Retina (tissue), 1 donor: ENCODE measurements around the gene UBTFL1.
A peak's percentile ranks its signal among the peaks of the same experiment; 100 is the strongest.
"Not testable (repeated sequence)": the region's sequence is repeated elsewhere in the genome, so short reads cannot be mapped to it uniquely, and the experiment has no call there.

ENCODE experiments used
- DNase-seq: peaks from one replicate; pipeline ENCODE4 v3.0.0-alpha.2; 2016

Gene UBTFL1, protein sequence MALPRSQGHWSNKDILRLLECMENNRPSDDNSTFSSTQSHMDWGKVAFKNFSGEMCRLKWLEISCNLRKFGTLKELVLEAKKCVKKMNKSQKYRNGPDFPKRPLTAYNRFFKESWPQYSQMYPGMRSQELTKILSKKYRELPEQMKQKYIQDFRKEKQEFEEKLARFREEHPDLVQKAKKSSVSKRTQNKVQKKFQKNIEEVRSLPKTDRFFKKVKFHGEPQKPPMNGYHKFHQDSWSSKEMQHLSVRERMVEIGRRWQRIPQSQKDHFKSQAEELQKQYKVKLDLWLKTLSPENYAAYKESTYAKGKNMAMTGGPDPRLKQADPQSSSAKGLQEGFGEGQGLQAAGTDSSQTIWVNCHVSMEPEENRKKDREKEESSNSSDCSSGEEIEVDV

DNA sequence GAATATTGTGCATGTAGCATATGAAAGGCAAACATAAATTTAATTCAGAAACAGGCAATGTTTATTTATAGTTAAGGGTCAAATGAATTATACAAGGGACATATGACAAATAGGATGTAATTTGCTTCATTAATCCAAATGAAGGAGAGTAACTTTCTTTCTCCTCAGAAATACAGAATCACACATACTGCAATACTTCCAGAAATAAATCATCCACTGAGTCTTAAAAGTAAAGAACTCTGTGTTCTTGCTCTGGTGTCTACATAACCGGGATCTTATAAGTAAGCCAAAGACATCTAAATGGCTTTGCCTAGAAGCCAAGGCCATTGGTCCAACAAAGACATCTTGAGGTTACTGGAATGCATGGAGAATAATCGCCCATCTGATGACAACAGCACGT, at the start of gene UBTFL1:
Gene UBTFL1, plus strand, starts transcription at position 301 of the 400 bp plus-strand sequence. Its CDS starts 0 bp downstream, at position 301.
- not testable (repeated sequence) for DNase-seq

DNA sequence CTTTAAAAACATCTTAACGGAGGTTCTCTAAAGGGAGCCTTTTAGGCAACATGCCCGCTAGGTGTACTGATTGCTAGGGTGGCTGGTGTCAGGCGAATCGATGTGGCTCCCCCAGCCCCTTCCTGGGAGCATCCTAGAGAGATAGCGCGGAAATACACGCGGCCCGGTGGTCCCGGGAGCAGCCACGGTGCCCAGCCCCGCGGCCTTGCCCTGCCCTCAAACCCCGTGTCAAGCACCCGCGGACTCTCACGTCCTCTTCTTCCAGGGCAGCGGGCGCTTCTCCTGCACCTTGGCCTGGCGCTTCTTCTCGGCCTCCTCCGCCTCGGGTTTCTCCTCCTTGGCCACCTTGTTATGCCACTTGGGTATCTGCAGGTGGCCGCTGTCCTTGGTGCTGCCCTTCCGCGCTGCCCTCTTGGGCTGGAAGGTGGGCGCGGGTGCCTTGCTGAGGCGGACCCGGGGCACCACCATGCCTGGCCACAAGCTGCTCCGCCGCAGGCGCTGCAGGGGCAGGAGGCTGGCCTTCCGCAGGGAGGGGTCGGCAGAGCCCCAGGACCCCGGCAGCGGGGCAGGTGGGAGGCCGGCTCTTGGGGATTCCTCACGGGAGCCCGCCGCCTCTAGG, 34.0 kb upstream of the UBTFL1 start:
- DNase-seq = peak; percentile 0

DNA sequence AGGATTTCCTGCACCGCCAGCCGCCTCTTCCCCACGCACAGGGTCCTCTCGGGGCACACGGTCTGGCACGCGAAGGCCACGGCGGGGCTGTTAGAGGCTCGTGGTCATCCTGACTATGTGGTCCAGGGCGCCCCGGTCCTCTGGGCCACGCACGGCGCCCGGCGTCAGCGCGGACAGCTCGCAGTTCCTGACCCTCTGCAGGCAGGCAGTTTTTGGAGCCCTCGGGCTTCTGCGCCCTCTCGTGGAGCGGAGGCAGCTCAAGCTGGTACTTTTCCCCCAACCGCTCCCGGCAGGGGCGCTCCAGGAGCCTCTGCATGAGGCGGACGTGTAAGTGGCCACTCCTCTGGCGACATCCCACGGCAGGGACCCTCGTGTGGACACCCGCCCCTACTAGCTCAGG, 33.4 kb upstream of the UBTFL1 start:
- DNase-seq = not testable (repeated sequence)

DNA sequence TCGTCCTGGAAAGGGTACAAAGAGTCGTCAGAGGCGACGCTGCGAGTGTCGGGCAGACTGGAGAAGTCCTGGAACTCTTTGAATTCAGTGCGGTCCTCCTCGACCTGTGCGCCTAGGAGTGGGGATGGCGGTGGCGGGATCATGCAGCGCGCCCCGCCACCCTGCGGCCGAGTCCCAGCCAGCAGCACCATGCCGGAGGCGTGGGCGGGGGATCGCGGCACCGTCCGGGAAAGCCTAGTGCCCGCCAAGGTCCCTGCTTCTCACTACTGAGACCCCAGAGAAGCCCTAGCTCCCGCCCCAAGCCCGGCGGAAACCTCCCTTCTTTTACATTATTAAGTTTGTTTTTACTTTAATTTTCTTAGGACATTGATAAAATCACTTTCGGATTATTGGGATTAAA, 32.2 kb upstream of the UBTFL1 start:
- DNase-seq = peak; percentile 0

DNA sequence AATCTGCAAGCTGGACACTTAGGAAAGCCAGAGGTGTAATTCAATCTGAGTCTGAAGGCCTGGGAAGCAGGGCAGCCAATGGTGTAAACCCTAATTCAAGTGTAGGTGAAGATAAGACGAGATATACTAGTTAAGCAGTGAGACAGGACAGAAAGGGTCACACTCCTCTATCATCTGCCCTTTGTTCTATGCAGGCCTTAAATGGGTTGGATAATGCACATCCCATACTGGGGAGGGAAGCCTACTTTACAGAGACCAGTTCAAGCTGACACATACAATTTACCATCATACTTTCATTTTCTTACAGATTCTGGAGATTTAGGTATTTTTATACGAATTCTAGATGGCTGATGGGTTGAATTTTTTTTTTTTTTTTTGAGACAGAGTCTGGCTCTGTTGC, 3.0 kb downstream of the UBTFL1 start:
- not testable (repeated sequence) for DNase-seq

DNA sequence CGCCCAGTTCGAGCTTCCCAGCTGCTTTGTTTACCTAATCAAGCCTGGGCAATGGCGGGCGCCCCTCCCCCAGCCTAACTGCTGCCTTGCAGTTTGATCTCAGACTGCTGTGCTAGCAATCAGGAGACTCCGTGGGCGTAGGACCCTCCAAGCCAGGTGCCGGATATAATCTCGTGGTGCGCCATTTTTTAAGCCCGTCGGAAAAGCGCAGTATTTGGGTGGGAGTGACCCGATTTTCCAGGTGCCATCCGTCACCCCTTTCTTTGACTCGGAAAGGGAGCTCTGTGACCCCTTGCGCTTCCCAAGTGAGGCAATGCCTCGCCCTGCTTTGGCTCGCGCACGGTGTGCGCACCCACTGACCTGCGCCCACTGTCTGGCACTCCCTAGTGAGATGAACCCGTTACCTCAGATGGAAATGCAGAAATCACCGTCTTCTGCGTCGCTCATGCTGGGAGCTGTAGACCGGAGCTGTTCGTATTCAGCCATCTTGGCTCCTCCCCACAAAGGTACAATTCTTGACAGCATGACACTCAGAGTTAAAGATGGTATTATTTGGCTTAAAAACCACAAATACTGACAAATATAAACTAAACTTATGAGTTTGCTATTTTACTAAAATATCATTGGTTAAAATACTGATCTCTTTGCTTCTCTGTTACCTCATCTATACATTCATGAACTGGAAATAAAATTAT, 9.6 kb downstream of the UBTFL1 start:
- DNase-seq = not testable (repeated sequence)

DNA sequence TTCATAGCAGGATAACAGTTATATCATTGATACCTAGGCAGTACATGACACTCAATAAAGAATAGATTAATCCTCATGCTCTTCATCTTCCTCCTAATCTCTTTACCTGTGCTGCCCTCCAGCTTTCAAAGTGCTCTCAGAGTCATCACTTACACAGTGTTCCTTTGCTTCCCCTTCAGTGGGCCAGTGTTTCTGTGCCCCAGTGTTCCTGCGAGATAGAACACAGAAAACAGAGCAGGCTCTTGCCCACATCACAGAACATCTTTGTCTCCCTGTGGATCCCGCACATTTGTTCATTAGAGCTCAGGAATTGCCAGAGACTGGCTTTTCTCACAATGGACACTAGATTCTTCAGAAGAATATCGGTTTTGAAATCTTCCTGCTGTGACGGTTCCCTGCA, 12.5 kb downstream of the UBTFL1 start:
- not testable (repeated sequence) for DNase-seq

DNA sequence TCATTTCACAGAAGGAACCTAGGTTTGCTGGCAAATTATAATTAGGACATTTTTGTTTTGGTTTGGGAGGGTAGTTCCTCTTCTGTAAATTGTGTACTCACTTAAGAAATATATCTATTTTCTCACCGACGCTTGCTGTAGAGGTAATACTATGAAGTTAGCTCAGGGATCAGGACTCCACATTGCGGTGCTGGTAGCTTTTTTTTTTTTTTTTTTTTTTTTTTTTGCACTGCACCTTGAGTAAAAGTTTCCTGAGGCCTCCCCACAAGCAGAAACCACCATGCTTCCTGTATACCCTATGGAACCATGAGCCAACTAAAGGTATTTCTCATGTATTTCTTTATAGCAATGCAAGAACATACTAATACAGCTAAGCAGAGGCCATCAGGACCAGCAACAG, 14.7 kb downstream of the UBTFL1 start:
- DNase-seq = no peak

DNA sequence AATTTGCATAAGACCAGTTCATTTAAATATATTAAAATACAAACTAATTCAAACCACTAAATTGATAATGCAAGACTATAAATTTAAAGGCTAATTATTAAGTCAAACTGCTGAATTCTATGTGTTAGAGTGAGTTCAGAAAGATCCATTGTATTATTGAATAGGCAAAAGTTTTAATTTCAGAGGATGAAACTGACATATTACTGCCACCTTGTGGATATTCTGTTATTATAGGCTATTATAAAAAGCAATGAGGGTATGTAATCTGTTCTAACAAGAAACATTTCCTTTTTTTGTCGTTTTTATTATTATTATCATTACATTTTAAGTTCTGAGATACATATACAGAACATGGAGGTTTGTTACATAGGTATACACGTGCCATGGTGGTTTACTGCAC, 27.8 kb downstream of the UBTFL1 start:
- DNase-seq = no peak

DNA sequence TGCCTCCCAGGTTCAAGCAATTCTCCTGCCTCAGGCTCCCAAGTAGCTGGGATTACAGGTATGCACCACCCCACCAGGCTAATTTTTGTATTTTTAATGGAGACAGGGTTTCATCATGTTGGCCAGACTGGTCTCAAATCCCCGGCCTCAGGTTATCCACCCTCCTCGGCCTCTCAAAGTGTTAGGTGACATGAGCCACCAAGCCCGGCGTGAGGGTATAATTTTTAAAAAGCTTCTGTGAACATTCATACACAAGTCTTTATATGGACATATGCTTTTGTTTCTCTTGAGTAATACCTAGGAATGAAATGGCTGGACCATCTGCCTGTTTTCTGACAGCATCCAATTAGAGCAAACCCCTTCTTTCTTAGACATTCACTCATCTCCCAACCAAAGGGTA, 34.4 kb downstream of the UBTFL1 start:
- no peak for DNase-seq

DNA sequence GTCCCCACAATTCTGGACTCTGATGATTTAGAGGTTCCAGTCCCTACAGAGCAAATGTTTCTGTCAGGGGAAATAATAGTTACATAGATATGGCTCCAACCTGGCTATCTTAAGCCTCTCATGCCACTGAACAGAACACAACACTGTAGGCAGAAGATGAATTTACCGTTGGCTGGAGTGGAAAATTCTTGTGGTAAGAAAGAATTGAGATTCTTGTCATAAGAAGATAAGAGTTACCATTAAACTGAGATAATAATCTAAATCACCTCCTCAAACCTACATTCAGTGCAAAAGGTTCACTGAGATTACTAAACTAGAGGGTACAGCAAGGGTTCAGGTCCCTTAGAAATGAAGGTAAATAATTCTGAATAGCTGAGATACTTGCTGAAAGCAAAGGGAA, 38.6 kb downstream of the UBTFL1 start:
- no peak for DNase-seq

DNA sequence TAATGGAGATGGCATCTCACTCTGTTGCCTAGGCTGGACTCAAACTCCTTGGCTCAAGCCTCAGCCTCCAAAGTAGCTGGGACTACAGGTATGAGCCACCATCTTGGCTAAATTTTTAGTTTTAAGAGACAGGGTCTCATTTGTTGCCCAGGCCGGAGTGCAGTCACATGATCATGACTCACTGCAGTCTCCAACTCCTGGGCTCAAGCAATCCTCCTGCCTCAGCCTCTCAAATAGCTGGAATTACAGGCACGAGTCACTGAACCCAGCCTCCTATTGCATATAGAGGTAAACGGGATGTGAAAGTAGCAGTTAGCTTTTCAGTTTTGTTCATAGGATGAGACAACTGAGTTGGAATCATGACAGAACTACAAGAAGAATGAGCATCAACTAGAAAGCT, 39.2 kb downstream of the UBTFL1 start:
- DNase-seq = no peak

DNA sequence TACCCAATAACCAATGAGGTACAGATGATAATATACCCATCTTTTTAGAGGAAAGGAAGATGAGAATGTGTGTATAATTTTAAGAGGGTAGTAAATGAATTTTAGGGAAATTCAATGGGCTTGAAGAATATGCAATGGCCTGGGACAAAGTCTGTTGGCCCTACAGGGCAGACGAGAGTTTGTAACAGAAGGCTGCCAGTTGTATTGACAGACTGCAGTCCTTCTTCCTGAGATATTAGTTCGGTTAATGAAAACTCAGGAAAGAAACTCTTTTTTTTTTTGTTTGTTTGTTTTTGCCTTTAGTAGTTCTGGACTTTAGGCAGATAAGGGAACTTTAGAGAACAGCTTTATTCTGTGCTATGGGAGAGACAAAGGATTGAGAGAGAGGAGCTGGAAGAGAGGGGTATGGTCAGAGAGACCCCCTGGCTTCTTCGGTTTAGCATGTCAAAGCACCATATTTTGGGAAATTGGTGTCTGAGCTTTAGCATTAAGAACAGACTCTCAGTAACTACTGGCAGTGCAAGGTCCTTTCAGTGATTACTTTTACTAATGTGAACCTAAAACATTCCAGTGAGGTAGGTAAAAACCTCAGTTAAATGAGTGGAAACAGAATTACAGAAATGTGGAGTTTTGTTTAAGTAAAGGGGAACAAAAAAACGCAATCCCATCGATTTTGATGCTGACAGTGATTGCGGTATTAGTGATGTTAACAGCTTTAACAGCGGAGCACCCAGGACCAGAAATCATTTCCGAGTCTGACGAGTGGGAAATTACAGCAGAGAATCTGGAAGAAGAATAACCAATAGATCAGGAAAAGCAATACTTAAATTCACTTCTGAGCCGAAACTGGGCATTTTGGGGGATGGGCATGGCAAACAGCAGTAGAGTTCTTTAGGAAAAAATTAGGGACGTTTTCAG, 48.1 kb downstream of the UBTFL1 start:
- DNase-seq = no peak

DNA sequence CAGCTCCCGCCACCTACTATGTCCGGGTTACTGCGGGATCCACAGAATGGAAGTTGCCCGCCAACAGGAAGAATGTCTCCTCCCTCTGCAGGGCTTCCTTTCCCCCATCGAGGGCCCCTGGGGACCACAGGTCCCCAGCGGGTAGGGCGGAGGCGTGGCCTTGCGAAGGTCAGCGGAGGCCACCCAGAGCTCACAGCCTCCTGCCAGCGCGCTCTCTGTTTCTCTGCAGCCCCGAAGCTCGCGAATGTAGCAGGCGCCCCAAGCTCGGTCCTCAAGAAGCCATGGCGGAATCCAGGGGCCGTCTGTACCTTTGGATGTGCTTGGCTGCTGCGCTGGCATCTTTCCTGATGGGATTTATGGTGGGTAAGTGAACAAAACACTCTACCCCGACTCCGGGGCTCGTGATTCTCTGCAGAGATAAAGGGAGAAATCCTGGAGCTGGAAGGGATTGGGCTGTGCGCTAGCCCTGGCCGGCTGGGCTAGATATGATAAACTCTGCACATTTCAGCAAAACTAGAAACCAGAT, 48.8 kb downstream of the UBTFL1 start, which contains the start of gene NAALAD2:
Gene NAALAD2, plus strand, starts transcription at position 186 of the 526 bp plus-strand sequence. Its CDS starts 96 bp downstream, at position 282.
- peak; percentile 93 for DNase-seq

DNA sequence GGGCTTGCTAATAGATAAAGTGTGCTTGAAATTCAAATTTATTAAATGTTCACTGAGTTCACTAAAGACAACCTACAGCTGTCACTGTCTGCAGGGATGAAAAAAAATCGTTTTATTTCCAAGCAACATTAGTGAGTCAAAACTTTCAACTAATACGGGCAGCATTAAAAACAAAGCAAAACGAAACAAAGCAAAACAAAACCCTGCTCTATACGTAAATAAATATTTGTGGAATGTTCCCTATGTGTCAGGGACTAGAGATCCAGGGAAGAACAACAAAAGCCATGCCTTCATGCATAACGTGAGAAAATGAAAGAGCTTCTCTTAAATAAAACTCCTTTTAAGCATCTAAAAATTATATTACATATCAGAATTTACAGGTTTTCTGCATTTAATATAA, 49.3 kb downstream of the UBTFL1 start:
- no peak for DNase-seq
